K562 treated with DMSO at 1 percent for 48 hours (cell line): Measurements from ENCODE around the gene SLC35B1. TPM values are rescaled to one million over a fixed set of nuclear protein-coding genes. Genes with fewer than 3 reads are reported as not detected.

Source experiments
- total RNA-seq: library from RNA; unstranded; fragments of 300-600 nt; gene quantifications from 2 replicates; pipeline ENCODE4 v1.2.3, GENCODE V29; 2022; ENCODE audit warnings: low replicate concordance; ENCODE audit errors: extremely low read depth

SLC35B1 gene
- total RNA-seq = not detected in 2 replicates

GRCh38 chr17:49707608-49708514 lies at the start of gene SLC35B1:
Gene SLC35B1 (minus strand): TSS chr17:49707964. CDS start chr17:49707833, 131 bp downstream.

GRCh38 chr17:49677933-49678847 lies 29.6 kb downstream of the SLC35B1 start, which contains the start of gene SPOP:
Gene SPOP (minus strand): TSS chr17:49678097. CDS start chr17:49622810, 55,287 bp downstream.

Other genes starting within 250 kb of the SLC35B1 start
- gene NGFR, start 212.7 kb downstream of the SLC35B1 start, total RNA-seq = not detected in 2 replicates
- gene NXPH3, start 132.1 kb downstream of the SLC35B1 start, total RNA-seq = not detected in 2 replicates
- gene SPOP, start 29.9 kb downstream of the SLC35B1 start, total RNA-seq = 140 TPM in 1 of 2 replicates, not detected in the other
- not detected in 2 replicates for gene FAM117A, start 56.2 kb upstream of the SLC35B1 start, total RNA-seq
- not detected in 2 replicates for gene KAT7, start 80.7 kb upstream of the SLC35B1 start, total RNA-seq
- not detected in 2 replicates for gene TAC4, start 140.1 kb upstream of the SLC35B1 start, total RNA-seq